ENCODE data around the gene FNDC3B.

FNDC3B gene

DNA sequence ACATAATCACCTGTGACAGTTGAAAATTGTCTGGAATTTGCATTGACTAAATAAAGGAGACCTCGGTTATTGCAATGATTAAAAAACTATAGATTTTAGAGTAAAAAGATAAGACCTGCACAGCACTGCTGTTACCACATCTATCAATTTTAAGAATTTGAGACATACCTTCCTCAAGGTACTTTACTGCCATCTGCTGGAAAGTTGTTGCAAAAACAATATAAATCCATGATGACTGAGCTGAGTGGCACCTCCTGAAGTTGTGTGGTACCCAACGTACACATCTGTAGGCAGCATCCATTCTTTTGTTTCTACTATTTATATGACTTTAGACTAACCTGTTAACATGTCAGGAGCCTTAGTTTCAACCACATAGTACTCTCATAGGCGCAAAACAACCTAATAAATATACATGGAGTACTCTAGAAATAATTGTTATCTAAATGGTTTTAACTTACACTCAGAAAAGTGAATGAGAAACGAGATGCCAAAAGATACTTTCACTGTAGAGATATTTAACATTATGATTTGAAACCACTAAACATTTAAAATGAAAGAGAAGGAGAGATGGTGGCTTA, 302.2 kb downstream of the FNDC3B start:
- H3K36me3 ChIP-seq (ENCODE audit: control insufficient read depth, insufficient read depth, low read length) = peaks cover 97% of the 10 kb centered on the region
- WGBS, 2 experiments (ENCODE audit: insufficient coverage in 2 of 2) = 50% methylated on average over 2 of the region's 4 CpGs; no CpG with 5 or more reads in 1 of the 2 experiments
- no peak overlapping the region for H3K4me3 ChIP-seq (ENCODE audit: extremely low read depth, insufficient read depth, low read length, poor library complexity, severe bottlenecking)
- peaks cover 3% of the 10 kb centered on the region for H3K4me1 ChIP-seq (ENCODE audit: control insufficient read depth, insufficient read depth, low read length, poor library complexity, severe bottlenecking)
- H3K27ac ChIP-seq (ENCODE audit: low read depth, low read length, severe bottlenecking) = no peak overlapping the region
- no peaks in the 10 kb centered on the region for H3K9me3 ChIP-seq (ENCODE audit: control insufficient read depth, low read length)

DNA sequence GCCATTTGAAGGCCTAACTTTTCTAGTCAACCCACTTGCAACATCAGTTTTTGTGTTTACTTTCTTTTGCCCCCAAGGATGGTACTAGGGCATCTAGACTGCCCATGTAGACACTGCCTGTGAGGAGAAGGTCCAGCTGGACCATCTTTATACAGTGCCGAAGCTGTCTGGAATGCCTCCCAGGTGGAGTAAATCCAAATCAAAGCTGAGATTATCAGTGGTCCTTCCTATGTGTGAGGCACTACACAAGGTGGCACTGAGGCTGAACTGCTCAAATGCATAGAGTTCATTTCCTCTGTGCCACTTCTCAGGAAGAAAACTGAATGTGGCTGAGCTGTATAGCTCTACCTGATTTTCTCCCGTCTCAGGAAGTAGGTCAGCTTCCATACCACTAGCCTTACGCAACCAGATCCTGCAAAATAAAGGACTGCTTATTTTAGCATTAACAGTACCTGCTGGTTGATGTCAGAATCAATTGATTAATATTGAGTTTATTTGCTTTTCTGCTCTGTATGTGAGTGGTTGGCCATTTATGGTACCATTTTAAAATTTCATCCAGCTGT, 302.8 kb downstream of the FNDC3B start:
- H3K36me3 ChIP-seq (ENCODE audit: control insufficient read depth, insufficient read depth, low read length) = peaks cover 98% of the 10 kb centered on the region
- H3K4me1 ChIP-seq (ENCODE audit: control insufficient read depth, insufficient read depth, low read length, poor library complexity, severe bottlenecking) = peaks cover 3% of the 10 kb centered on the region
- no peak overlapping the region for H3K27ac ChIP-seq (ENCODE audit: low read depth, low read length, severe bottlenecking)
- H3K9me3 ChIP-seq (ENCODE audit: control insufficient read depth, low read length) = no peaks in the 10 kb centered on the region
- WGBS, 2 experiments (ENCODE audit: insufficient coverage in 2 of 2) = 96 to 100% methylated on average over 1 to 3 of the region's 3 CpGs
- no peak overlapping the region for H3K4me3 ChIP-seq (ENCODE audit: extremely low read depth, insufficient read depth, low read length, poor library complexity, severe bottlenecking)

DNA sequence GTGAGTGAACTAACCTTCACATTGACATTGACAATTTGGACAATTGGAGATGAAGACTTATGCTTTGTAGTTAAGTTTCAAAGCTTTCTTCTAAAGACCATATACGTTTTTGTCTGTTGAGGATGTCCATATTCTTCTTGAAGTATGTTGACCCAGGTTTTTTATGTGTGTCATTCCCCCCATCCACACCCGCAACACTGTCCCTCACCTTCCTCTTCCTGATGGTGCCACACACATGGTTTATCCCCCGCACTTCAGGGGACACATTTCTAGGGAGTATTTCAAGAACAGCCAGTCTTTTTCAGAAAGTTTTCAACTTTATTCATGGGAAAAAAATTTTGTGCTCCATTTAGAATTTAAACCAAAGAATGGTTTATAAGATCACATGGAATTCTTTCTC, 303.7 kb downstream of the FNDC3B start:
- Histone ChIP-seq H3K4me1 (ENCODE audit: control insufficient read depth, insufficient read depth, low read length, poor library complexity, severe bottlenecking) (peaks cover 3% of the 10 kb centered on the region), H3K4me3 (ENCODE audit: extremely low read depth, insufficient read depth, low read length, poor library complexity, severe bottlenecking) (no peak overlapping the region), H3K9me3 (ENCODE audit: control insufficient read depth, low read length) (no peaks in the 10 kb centered on the region), H3K27ac (ENCODE audit: low read depth, low read length, severe bottlenecking) (no peak overlapping the region), H3K36me3 (ENCODE audit: control insufficient read depth, insufficient read depth, low read length) (peaks cover 98% of the 10 kb centered on the region)
- 94% methylated on average over 2 of the region's 3 CpGs; no CpG with 5 or more reads in 1 of the 2 experiments for WGBS, 2 experiments (ENCODE audit: insufficient coverage in 2 of 2)

DNA sequence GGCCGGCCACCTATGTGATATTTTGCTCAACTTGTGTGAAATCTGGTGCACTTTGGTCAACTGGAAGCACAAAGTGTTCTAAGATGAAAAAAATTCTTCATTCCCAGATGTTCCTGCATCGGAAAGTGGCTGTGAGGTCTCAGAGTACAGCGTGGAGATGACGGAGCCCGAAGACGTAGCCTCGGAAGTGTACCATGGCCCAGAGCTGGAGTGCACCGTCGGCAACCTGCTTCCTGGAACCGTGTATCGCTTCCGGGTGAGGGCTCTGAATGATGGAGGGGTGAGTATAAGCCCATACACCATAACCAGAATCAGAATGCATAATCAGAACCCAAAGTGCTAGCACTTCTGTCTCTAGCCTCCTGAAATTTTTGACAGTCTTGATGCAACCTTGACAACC, 304.6 kb downstream of the FNDC3B start:
- Histone ChIP-seq H3K4me3 (ENCODE audit: extremely low read depth, insufficient read depth, low read length, poor library complexity, severe bottlenecking) (no peak overlapping the region), H3K36me3 (ENCODE audit: control insufficient read depth, insufficient read depth, low read length) (peaks cover 99% of the 10 kb centered on the region), H3K27ac (ENCODE audit: low read depth, low read length, severe bottlenecking) (no peak overlapping the region), H3K9me3 (ENCODE audit: control insufficient read depth, low read length) (no peaks in the 10 kb centered on the region), H3K4me1 (ENCODE audit: control insufficient read depth, insufficient read depth, low read length, poor library complexity, severe bottlenecking) (peaks cover under 1% of the 10 kb centered on the region)
- WGBS, 2 experiments (ENCODE audit: insufficient coverage in 2 of 2) = 93 to 99% methylated on average over 5 to 7 of the region's 12 CpGs

DNA sequence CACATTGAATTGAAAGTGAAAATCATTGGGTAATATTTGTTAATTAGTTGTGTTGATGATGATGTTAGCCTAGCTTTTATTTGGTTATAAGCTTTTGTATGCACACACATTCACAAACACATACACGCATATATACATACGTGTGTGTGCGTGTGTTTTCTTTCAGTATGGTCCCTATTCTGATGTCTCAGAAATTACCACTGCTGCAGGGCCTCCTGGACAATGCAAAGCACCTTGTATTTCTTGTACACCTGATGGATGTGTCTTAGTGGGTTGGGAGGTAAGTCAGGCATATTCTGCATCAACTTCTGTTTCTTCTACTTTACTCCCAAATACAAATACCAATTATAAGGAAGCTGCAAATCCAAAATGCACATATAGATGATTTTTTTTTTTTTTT, 306.8 kb downstream of the FNDC3B start:
- Histone ChIP-seq H3K27ac (ENCODE audit: low read depth, low read length, severe bottlenecking) (no peak overlapping the region), H3K4me3 (ENCODE audit: extremely low read depth, insufficient read depth, low read length, poor library complexity, severe bottlenecking) (no peak overlapping the region), H3K36me3 (ENCODE audit: control insufficient read depth, insufficient read depth, low read length) (peaks cover 98% of the 10 kb centered on the region), H3K4me1 (ENCODE audit: control insufficient read depth, insufficient read depth, low read length, poor library complexity, severe bottlenecking) (no peaks in the 10 kb centered on the region), H3K9me3 (ENCODE audit: control insufficient read depth, low read length) (no peaks in the 10 kb centered on the region)
- no CpG with 5 or more reads among the region's 3 CpGs for WGBS, 2 experiments (ENCODE audit: insufficient coverage in 2 of 2)

DNA sequence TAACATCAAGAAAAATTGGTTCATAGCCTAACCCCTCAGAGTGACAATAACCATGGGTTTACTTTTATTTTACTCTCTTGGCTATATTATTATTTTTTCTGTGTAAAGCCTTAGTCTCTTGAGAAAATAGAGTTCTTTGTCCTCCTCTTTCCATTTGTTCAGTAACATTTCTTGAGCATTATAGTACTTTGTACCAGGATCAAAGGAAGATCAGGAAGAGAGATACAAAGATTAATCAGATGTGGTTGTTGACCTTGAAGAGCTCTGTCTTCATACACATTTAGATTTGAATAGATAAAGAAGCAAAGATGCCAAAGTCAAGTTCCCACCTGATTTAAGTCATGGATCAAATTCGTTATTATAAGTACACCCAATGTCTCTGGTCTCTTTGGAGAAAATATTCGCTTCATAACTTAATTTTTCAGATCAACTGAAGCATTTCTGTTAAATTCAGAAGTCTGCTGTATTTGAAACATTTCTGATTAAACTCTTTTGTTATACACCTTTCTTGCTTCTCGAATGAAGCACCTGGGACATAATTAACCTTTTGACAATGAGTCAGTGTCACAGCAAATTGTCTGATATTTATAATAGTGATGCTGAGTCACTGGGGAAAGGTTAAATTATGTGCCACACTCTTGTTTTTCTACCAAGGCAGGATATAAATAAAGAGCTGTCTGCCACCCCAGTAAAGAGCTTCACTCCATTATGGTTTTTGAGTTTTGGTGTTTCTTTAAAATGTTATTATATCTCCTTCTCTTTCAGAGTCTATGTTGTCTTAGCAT, 308.7 kb downstream of the FNDC3B start:
- H3K4me1 ChIP-seq (ENCODE audit: control insufficient read depth, insufficient read depth, low read length, poor library complexity, severe bottlenecking) = no peaks in the 10 kb centered on the region
- peaks cover 99% of the 10 kb centered on the region for H3K36me3 ChIP-seq (ENCODE audit: control insufficient read depth, insufficient read depth, low read length)
- 94% methylated on average over 3 of the region's 3 CpGs; no CpG with 5 or more reads in 1 of the 2 experiments for WGBS, 2 experiments (ENCODE audit: insufficient coverage in 2 of 2)
- no peak overlapping the region for H3K27ac ChIP-seq (ENCODE audit: low read depth, low read length, severe bottlenecking)
- H3K9me3 ChIP-seq (ENCODE audit: control insufficient read depth, low read length) = no peaks in the 10 kb centered on the region
- no peak overlapping the region for H3K4me3 ChIP-seq (ENCODE audit: extremely low read depth, insufficient read depth, low read length, poor library complexity, severe bottlenecking)

DNA sequence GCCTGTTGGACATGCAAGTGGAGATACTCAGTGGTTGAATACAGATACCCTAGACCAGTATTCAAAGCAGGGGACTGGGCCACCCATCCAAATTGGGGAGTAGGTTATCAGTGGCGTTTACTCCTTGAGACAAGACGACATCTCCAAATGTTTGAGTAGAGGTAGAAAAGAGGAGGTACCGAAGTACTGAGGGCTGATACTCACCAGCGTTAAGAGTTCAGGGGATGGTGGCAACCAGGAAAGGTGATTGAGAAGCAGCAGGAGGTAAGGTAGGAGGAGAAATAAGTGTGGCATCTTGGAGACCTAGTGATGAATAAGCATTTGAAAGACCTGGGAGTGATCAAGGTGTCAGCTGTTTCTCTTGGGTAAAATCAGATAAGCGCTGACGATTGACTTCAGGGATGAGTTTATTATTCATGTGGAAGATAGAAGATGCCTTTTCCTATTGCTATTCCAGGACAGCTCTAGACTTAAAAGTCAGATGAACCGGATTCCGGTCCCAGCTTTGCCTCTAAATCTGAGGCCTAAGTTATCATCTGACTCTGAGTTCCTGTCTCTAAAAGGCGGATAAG, 312.6 kb downstream of the FNDC3B start:
- WGBS, 2 experiments (ENCODE audit: insufficient coverage in 2 of 2) = 94% methylated on average over 5 to 7 of the region's 9 CpGs
- Histone ChIP-seq H3K36me3 (ENCODE audit: control insufficient read depth, insufficient read depth, low read length) (peaks cover 90% of the 10 kb centered on the region), H3K9me3 (ENCODE audit: control insufficient read depth, low read length) (no peaks in the 10 kb centered on the region), H3K4me3 (ENCODE audit: extremely low read depth, insufficient read depth, low read length, poor library complexity, severe bottlenecking) (no peak overlapping the region), H3K4me1 (ENCODE audit: control insufficient read depth, insufficient read depth, low read length, poor library complexity, severe bottlenecking) (no peaks in the 10 kb centered on the region), H3K27ac (ENCODE audit: low read depth, low read length, severe bottlenecking) (no peak overlapping the region)

DNA sequence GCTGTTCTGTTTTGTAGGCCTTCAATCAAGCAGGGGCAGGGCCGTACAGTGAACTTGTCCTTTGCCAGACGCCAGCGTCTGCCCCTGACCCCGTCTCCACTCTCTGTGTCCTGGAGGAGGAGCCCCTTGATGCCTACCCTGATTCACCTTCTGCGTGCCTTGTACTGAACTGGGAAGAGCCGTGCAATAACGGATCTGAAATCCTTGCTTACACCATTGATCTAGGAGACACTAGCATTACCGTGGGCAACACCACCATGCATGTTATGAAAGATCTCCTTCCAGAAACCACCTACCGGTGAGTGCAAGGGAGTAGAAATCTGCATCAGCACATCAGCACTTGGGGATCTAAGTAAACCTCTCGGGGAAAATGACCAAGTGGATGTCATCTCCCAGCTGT, 313.4 kb downstream of the FNDC3B start:
- Histone ChIP-seq H3K4me1 (ENCODE audit: control insufficient read depth, insufficient read depth, low read length, poor library complexity, severe bottlenecking) (no peaks in the 10 kb centered on the region), H3K27ac (ENCODE audit: low read depth, low read length, severe bottlenecking) (no peak overlapping the region), H3K4me3 (ENCODE audit: extremely low read depth, insufficient read depth, low read length, poor library complexity, severe bottlenecking) (no peak overlapping the region), H3K36me3 (ENCODE audit: control insufficient read depth, insufficient read depth, low read length) (peaks cover 90% of the 10 kb centered on the region), H3K9me3 (ENCODE audit: control insufficient read depth, low read length) (no peaks in the 10 kb centered on the region)
- 99% methylated on average over 10 of the region's 10 CpGs for WGBS, 2 experiments (ENCODE audit: insufficient coverage in 2 of 2)

DNA sequence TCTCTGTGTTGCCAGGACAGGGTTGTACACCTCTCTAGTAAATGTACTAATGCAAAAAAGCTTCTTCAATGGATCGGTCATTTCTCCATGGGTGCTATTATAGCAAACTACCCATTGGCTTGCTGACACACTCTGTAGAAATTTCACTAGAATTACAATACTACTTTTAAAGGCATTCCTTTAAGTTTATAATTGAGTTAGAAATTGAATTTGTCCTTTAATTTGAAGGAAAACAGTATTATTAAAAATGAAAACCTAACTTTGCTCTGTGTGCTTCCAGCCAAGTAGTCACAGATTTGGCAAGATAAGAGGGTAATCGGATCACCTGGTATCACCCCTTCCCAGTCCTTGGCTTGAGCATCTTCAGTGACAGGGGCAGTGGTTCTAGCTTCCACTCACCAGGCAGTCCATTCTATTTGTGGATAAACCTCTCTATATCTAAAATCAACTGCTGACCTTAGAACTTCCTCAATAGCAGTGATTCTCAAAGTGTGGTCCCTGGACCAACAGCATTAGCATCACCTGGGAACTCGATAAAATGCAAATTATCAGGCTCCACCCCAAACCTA, 315.6 kb downstream of the FNDC3B start:
- peaks cover 87% of the 10 kb centered on the region for H3K36me3 ChIP-seq (ENCODE audit: control insufficient read depth, insufficient read depth, low read length)
- H3K9me3 ChIP-seq (ENCODE audit: control insufficient read depth, low read length) = no peaks in the 10 kb centered on the region
- 82 to 94% methylated on average over 1 to 3 of the region's 3 CpGs for WGBS, 2 experiments (ENCODE audit: insufficient coverage in 2 of 2)
- no peak overlapping the region for H3K4me3 ChIP-seq (ENCODE audit: extremely low read depth, insufficient read depth, low read length, poor library complexity, severe bottlenecking)
- no peak overlapping the region for H3K27ac ChIP-seq (ENCODE audit: low read depth, low read length, severe bottlenecking)
- H3K4me1 ChIP-seq (ENCODE audit: control insufficient read depth, insufficient read depth, low read length, poor library complexity, severe bottlenecking) = no peaks in the 10 kb centered on the region

DNA sequence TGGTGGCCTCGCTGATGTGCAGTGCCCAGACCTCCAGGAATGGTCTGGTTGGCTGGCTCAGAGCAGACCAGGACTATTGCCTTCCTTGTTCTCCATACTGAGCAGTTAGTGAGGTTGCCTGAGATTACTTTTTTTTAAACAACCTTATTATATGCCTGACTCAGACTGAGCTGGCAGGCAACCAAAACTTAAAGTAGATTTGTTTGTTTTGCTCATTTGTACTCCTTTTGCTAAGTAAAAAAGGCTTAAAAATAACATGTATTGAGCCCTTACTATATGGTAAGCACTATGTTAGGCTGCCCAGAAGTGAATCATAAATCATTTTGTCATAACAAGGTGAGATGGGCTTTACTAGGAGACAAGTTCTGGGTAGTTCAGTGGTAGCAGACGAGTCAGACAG, 316.5 kb downstream of the FNDC3B start:
- Histone ChIP-seq H3K36me3 (ENCODE audit: control insufficient read depth, insufficient read depth, low read length) (peaks cover 86% of the 10 kb centered on the region), H3K9me3 (ENCODE audit: control insufficient read depth, low read length) (no peaks in the 10 kb centered on the region), H3K4me1 (ENCODE audit: control insufficient read depth, insufficient read depth, low read length, poor library complexity, severe bottlenecking) (no peaks in the 10 kb centered on the region), H3K27ac (ENCODE audit: low read depth, low read length, severe bottlenecking) (no peak overlapping the region), H3K4me3 (ENCODE audit: extremely low read depth, insufficient read depth, low read length, poor library complexity, severe bottlenecking) (no peak overlapping the region)
- 83% methylated on average over 1 of the region's 2 CpGs; no CpG with 5 or more reads in 1 of the 2 experiments for WGBS, 2 experiments (ENCODE audit: insufficient coverage in 2 of 2)
